Heart left ventricle (tissue), 16 donors: Measurements from ENCODE around the gene CDT1. TPM values are rescaled to one million over a fixed set of nuclear protein-coding genes. Genes with fewer than 3 reads are reported as not detected.

Experiments
- ATAC-seq, 4 donors: fragments of 200-7000 bp; cut with Tn5 transposase; one replicate each; pipeline ENCODE4 v1.9.1; 2020 to 2022; ENCODE audit warnings: moderate library complexity in 4 of 4, mild to moderate bottlenecking in 3 of 4, moderate number of reproducible peaks in 1 of 4
- DNase-seq, 5 donors: peaks; one replicate each; pipeline ENCODE4 v3.0.0-alpha.2; 2020
- H3K27ac ChIP-seq, 12 donors: fragments of 200-600 bp; sonication (generic) in 4 of 12; one replicate each; pipeline versions ENCODE4 v1.5.0 to v1.8.0; 2016 to 2022; ENCODE audit warnings: mild to moderate bottlenecking in 2 of 12
- H3K27me3 ChIP-seq, 9 donors: fragments of 200-600 bp; sonication (generic) in 2 of 9; one replicate each; pipeline versions ENCODE4 v1.5.1 to v1.8.0; 2016 to 2022; ENCODE audit warnings: mild to moderate bottlenecking in 3 of 9
- H3K36me3 ChIP-seq, 9 donors: fragments of 200-600 bp; sonication (generic) in 2 of 9; one replicate each; pipeline versions ENCODE4 v1.5.0 to v1.8.0; 2018 to 2022; ENCODE audit warnings: mild to moderate bottlenecking in 2 of 9
- H3K4me1 ChIP-seq, 12 donors: fragments of 200-600 bp; sonication (generic) in 4 of 12; one replicate each; pipeline versions ENCODE4 v1.5.0 to v1.8.0; 2016 to 2022; ENCODE audit warnings: mild to moderate bottlenecking in 3 of 12
- H3K4me3 ChIP-seq, 12 donors: fragments of 200-600 bp; sonication (generic) in 4 of 12; one replicate each; pipeline versions ENCODE4 v1.5.0 to v1.8.0; 2017 to 2022; ENCODE audit warnings: mild to moderate bottlenecking in 9 of 12, moderate library complexity in 4 of 12
- H3K9me3 ChIP-seq, 12 donors: fragments of 200-600 bp; sonication (generic) in 4 of 12; one replicate each; pipeline versions ENCODE4 v1.5.0 to v1.8.0; 2016 to 2022; ENCODE audit warnings: mild to moderate bottlenecking in 1 of 12
- POLR2A ChIP-seq, 2 donors: fragments of 450-650 bp; IDR thresholded peaks; one replicate each; pipeline ENCODE4 v1.6.1; 2017; ENCODE audit warnings: antibody characterized with exemption in 2 of 2, mild to moderate bottlenecking in 2 of 2, moderate library complexity in 2 of 2
- WGBS, 4 donors: extraction: QIAGEN DNeasy Blood & Tissue Kit in 2 of 4; methylation state at CpG; one replicate each; pipeline versions ENCODE4 v1.1.5 to v1.1.7; 2013 to 2018; 5-methylcytosine and 5-hydroxymethylcytosine counted together
- intact Hi-C, 10 donors: fragments of 100-400 bp; cut with DNase I; formaldehyde crosslinking; loops; one replicate each; pipeline versions ENCODE4 v1.11.1 to v1.14.2; 2022
- polyA plus RNA-seq, 2 donors: library from polyadenylated mRNA; stranded (reverse); fragments of 200-250 nt; gene quantifications; one replicate each; pipeline ENCODE4 v1.2.3, GENCODE V29; 2013
- total RNA-seq, 9 donors: library from RNA; depleted of rRNA in 2 of 9; stranded (reverse); fragments of >200 nt in 2 of 9; fragmentation: NEBNext Ultra II Directional in 3 of 9; extraction: Animal tissue kit (Norgen Biotek cat#: 25700) in 3 of 9; gene quantifications; one replicate each; pipeline versions ENCODE4 v1.1.0 to v1.2.4, GENCODE V29; 2016 to 2023
- TF ChIP-seq, protein P1 (sequence below), 12 donors: fragments of 200-600 bp; sonication (generic) in 4 of 12; IDR thresholded peaks; one replicate each; pipeline versions ENCODE4 v1.5.0 to v1.8.0; 2018 to 2022; ENCODE audit warnings: antibody characterized with exemption in 12 of 12, mild to moderate bottlenecking in 5 of 12
- donor health status: ischemic (EF 13 %, LVEDD 7.1; RV severe dilation, severe dysfunction).
- donor health status: healthy with polysubstance abuse.
- donor health status: DM: no; HTN: yes; CAD: no.
- donor health status: DM: no; HTN: no; CAD: no.
- donor health status: ischemic (EF 25% LVEDD 6.9; RV normal size, moderate dysfunction).
- donor health status: ischemic (EF 25% LVEDD 5.7; RV mildly dilated, moderate dysfunction).
- donor health status: healthy.
- donor health status: DM: yes; HTN: yes; CAD: no.
- donor health status: ischemic (EF 35%, LVEDD 5.7; RV mildly dilated, moderate dysfunction).
- donor health status: nonischemic (EF 11% LVEDD 7.7; RV severe dilation, severe dysfunction).
- donor health status: DM: yes; HTN: yes; CAD: no.
- donor health status: PGD.
- donor health status: ischemic (EF 29% LVEDD 5.4; RV normal size, mild dysfunction).
- donor health status: nonischemic (EF 23%, LVEDD 6.1; RV moderate dilation, normal function).

The CDT1 gene
- total and polyA plus RNA-seq, 11 donors: 0.19 to 6.1 (median 0.61) TPM

DNA sequence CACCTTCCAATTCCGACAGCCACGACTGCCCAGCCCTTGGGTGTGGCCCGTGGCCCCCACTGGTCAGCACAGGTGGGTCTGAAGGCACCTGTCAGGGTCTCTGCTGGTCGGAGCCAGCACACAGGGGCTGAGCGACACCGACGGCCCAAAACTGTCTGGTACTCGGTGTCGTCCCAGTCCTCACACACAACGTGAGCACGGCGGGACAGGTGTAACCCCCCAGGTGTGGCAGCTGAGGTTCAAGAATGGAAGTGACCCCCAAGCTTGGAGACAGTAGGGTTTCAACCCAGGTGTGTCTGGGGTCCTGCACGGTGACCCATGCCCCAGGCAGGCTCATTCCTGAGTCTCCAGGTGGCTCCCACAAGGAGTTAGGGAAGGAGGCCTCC, 52.1 kb downstream of the CDT1 start:
- no peaks in the 10 kb centered on the region for H3K9me3 ChIP-seq
- intact Hi-C loops: loop anchor here in 3 of 10 donors (2.0 to 10.0 kb wide), 5 partner anchors 31 to 362 kb away; partner anchors contain the start of genes ZNF778 (in 2 of the 3) and APRT (in 1 of the 3)

DNA sequence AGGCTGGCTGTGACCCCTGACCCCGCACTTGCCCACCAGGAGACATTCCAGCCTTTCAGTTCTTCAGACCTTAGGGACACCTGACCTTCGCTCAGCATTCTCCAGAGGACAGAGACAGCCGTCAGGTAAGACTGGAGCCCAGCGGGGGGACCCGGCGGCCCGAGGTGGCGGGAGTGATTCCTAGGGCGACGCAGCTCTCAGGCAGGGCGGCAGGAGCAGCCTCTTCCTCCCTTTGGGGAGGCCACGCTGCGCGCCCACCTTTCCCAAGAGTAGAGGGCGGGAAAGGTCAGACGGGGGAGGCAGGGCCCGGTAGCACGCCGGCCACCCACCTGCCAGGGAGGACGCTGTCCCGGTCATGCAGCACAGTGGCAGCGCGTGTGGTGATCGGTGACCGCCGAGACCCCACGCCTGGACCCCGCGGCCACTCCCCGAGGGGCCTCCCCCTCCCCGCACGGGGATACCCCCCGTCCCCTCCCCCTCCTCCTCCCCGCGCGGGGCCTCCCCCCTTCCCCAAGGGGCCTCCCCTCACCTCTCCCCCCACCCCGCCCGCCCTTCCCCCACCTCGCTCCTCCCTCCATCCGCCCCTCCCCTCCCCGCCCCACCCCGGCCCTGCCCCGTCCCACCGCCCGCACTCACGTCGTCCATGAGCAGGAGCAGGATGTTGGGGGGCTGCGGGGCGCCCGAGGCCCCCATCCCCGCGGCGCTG, 52.7 kb downstream of the CDT1 start:
- TF ChIP-seq, protein P1, sequence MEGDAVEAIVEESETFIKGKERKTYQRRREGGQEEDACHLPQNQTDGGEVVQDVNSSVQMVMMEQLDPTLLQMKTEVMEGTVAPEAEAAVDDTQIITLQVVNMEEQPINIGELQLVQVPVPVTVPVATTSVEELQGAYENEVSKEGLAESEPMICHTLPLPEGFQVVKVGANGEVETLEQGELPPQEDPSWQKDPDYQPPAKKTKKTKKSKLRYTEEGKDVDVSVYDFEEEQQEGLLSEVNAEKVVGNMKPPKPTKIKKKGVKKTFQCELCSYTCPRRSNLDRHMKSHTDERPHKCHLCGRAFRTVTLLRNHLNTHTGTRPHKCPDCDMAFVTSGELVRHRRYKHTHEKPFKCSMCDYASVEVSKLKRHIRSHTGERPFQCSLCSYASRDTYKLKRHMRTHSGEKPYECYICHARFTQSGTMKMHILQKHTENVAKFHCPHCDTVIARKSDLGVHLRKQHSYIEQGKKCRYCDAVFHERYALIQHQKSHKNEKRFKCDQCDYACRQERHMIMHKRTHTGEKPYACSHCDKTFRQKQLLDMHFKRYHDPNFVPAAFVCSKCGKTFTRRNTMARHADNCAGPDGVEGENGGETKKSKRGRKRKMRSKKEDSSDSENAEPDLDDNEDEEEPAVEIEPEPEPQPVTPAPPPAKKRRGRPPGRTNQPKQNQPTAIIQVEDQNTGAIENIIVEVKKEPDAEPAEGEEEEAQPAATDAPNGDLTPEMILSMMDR (IDR thresholded peaks at IDR 0.05): no peak
- no peak for TF ChIP-seq POLR2A (IDR thresholded peaks at IDR 0.05)
- peaks cover 0 to 52% (median 21%) of the 10 kb centered on the region in 12 donors for H3K4me1 ChIP-seq
- 13 to 24% (median 16%) methylated on average over 5 to 51 of the region's 53 CpGs for WGBS, 4 donors
- DNase-seq: peak in 2 of 5 donors; percentile 36 to 54
- ATAC-seq: peak in 2 of 4 donors; percentile 7 to 56
- H3K27me3 ChIP-seq: no peaks in the 10 kb centered on the region
- peaks cover 0 to 29% (median 27%) of the 10 kb centered on the region in 9 donors for H3K36me3 ChIP-seq
- H3K4me3 ChIP-seq: peak overlapping the region; percentile 63 to 98 (median 90)
- H3K27ac ChIP-seq: peak overlapping the region in 11 of 12 donors; percentile 53 to 86 (median 81)
- intact Hi-C loops: loop anchor here in 3 of 10 donors (2.0 to 10.0 kb wide), 5 partner anchors 31 to 361 kb away; partner anchors contain the start of genes ZNF778 (in 2 of the 3) and APRT (in 1 of the 3)
- no peaks in the 10 kb centered on the region for H3K9me3 ChIP-seq

More for the DNA sequence above, 52.1 kb downstream of the CDT1 start:
- Histone ChIP-seq H3K4me3 (peak overlapping the region in 10 of 12 donors; percentile 70 to 98 (median 91)), H3K4me1 (peaks cover 0 to 52% (median 21%) of the 10 kb centered on the region in 12 donors), H3K27ac (peak overlapping the region in 4 of 12 donors; percentile 75 to 86 (median 81)), H3K36me3 (peaks cover 0 to 27% (median 21%) of the 10 kb centered on the region in 9 donors), H3K27me3 (no peaks in the 10 kb centered on the region)
- DNase-seq (no peak), ATAC-seq (no peak)
- TF ChIP-seq, protein P1 (IDR thresholded peaks at IDR 0.05): no peak
- no peak for TF ChIP-seq POLR2A (IDR thresholded peaks at IDR 0.05)
- 80 to 93% (median 90%) methylated on average over 13 of the region's 13 CpGs for WGBS, 4 donors

DNA sequence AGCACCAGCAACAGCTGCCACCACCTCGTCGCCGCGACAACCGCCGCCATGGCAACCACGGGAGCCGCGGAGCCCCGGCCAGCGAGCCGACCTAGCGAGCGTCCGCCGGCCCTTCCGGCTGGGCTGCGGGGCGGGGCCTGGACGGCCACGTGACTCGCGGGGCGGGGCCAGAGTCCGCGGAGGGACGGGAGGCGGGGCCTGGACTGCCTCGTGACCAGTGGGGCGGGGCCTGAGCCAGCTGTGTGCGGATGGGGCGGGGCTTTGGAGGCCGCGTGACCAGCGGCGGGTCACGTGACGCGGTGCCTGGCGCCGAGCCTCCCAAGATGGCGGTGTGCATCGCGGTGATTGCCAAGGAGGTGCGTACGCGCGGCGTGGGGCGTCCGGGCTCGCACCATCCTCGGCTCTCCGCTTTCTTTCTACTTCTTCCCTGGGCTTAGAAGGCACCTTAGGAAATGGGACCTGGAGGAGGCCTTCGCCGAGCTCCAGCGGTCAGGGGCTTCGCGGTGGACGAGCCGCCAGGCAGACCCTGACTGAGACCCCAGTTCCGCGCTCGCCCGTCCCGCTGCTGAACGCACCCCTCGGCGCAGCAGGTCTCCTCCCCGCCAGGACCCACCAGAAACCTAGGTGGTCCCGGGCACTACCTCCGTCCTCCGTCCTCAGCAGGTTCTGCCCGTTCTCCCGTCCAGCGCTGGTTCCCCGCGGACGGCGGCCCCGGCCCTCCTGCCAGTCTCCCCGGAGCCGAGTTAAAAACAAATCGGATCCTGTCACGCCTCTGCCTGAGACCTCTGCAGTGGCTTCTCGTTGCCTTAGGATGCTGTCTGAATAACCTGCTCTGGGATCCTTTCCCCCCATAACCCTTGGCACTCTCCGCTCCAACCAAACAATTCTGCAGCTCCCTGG, 53.5 kb downstream of the CDT1 start, which contains the start of the genes GALNS and TRAPPC2L:
GALNS (minus strand) TSS at position 120 of the 900 bp plus-strand sequence; CDS start at position 50, 70 bp downstream.
TRAPPC2L (plus strand) TSS at position 300 of the 900 bp plus-strand sequence; CDS start at position 324, 24 bp downstream.
- peak; percentile 98 to 100 (median 99) for DNase-seq
- peak within 1 kb of the TSS in 11 of 12 donors; percentile 53 to 86 (median 81) for H3K27ac ChIP-seq
- peaks cover 0 to 52% (median 21%) of the 10 kb centered on the region in 12 donors for H3K4me1 ChIP-seq
- intact Hi-C loops: loop anchor here in 4 of 10 donors (1.0 to 10.0 kb wide), 7 partner anchors 29 to 360 kb away; partner anchors contain the start of genes ZNF778 (in 2 of the 4) and APRT (in 1 of the 4)
- 0 to 1% (median 0%) methylated on average over 46 to 87 of the region's 87 CpGs for WGBS, 4 donors
- TF ChIP-seq POLR2A (IDR thresholded peaks at IDR 0.05): peak in 1 of 2 donors; percentile 88
- TF ChIP-seq, protein P1 (IDR thresholded peaks at IDR 0.05): no peak
- H3K36me3 ChIP-seq: peaks cover 0 to 37% (median 32%) of the 10 kb centered on the region in 9 donors
- ATAC-seq: peak; percentile 93 to 98 (median 98)
- no peaks in the 10 kb centered on the region for H3K27me3 ChIP-seq
- H3K9me3 ChIP-seq: no peaks in the 10 kb centered on the region
- H3K4me3 ChIP-seq: peak within 1 kb of the TSS; percentile 63 to 98 (median 90)
